ENCODE results near the gene RBM33. TPM values are rescaled to one million over a fixed set of nuclear protein-coding genes. Genes with fewer than 3 reads are reported as not detected.
A peak's percentile ranks its signal among the peaks of the same experiment; 100 is the strongest.

Gene RBM33
- total and polyA plus RNA-seq, 9 of the 15 experiments (the other 6 are each of a cell fraction or from before 2014, with no cell fraction given), result 4.4 to 80.7 (median 27.3) TPM

DNA sequence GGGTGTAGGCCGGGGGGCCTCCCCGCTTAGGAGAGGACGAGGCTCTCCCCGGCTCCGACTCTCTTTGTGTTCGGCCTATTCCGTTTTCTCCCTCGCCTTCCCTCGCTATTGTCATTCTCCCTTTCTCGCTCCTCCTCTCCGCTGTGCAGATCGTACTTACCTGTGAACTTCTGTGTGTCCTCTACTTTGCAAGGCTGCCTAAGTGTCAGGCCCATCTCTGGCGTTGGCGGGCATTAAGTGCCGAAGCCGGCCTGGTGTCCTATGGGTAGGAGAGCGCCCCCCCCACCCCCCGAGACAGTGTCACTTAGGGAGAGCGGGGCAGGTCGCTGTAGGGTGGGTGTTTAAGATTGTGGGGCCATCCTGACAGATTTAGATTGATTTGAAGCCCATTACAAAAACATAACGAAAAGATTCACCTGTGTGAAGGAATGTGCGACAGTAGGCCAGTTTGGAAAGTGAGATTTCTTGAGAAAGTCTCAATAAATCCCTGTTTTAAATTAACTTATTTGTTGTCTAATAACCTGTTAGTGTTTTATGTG, 579 bp downstream of the RBM33 start:
- intact Hi-C loops (cut with micrococcal nuclease), result no loop called here
- Histone ChIP-seq H4K20me1 (replicated peaks; ENCODE audit: control insufficient read depth, insufficient read depth, low read length) (0 out of 2 replicates have a peak, but pooled peaks cover 4% of the 10 kb centered on the region), H3K36me3 (ENCODE audit: control insufficient read depth, insufficient read depth, low read length) (peaks cover 62% of the 10 kb centered on the region), H3K4me3 (peak overlapping the region; percentile 80), H3K4me1 (replicated peaks in 1 of 2; ENCODE audit: control insufficient read depth in 2 of 2, insufficient read depth in 2 of 2, low read length in 2 of 2) (peaks cover 6 to 15% of the 10 kb centered on the region in 2 experiments; a peak in 4 of 5 replicates), H3K4me2 (ENCODE audit: insufficient read depth, low read length) (peak overlapping the region; percentile 97), H3K9me3 (replicated peaks; ENCODE audit: control insufficient read depth, insufficient read depth, low read depth, low read length) (peaks cover 24% of the 10 kb centered on the region), H2AFZ (ENCODE audit: low read depth, low read length) (peak overlapping the region; percentile 100), H3K9ac (ENCODE audit: insufficient read depth in 1 of 2, low read depth in 2 of 2, low read length in 2 of 2) (peak overlapping the region; percentile 95 to 99), H3K9me1 (ENCODE audit: control insufficient read depth, insufficient read depth, low read length) (no peaks in the 10 kb centered on the region), H3K27me3 (ENCODE audit: control insufficient read depth in 2 of 2, insufficient read depth in 2 of 2, low read length in 2 of 2) (no peaks in the 10 kb centered on the region), H3K27ac (ENCODE audit: extremely low read depth, low read depth, low read length) (peak overlapping the region; percentile 93), H3K79me2 (ENCODE audit: control insufficient read depth, insufficient read depth, low read length) (peaks cover 73% of the 10 kb centered on the region)
- in situ Hi-C loops (cut with MboI), result no loop called here
- 2% methylated on average over 22 of the region's 22 CpGs for WGBS (ENCODE audit: insufficient coverage, low coverage, missing lambda C conversion rate)
- ATAC-seq (peak; percentile 86), FAIRE-seq (no peak), DNase-seq (ENCODE audit: extremely low read depth in 1 of 4, low spot score in 3 of 4) (peak; percentile 58 to 87 (median 75))
- ChIA-PET POLR2A (interaction anchor here (0.6 to 1.5 kb wide), 5 partner anchors 11 to 125 kb away, joined by 3 to 7 read pairs (median 5); no protein-coding TSS in a partner anchor), CTCF (ENCODE audit: low intra/inter-chr PET ratio) (no interaction called here)
- BruUV-seq (replicated peaks), result no TSS peak
- TF ChIP-seq ZFPM2 (CRISPR knock-in tag; IDR thresholded peaks at IDR 0.05) (no peak), ZNF778 (CRISPR knock-in tag; IDR thresholded peaks at IDR 0.05) (no peak), POLR2G (IDR thresholded peaks at IDR 0.05; ENCODE audit: low read depth, low read length) (no peak), HLTF (IDR thresholded peaks at IDR 0.05) (peak; percentile 10; the same call in 1 of the 2 replicates), GTF2E2 (tag; IDR thresholded peaks at IDR 0.05) (peak; percentile 61; the same call in 1 of the 2 replicates), SRSF3 (IDR thresholded peaks at IDR 0.05; ENCODE audit: insufficient read depth, low read length) (no peak), SAFB (IDR thresholded peaks at IDR 0.05; ENCODE audit: borderline replicate concordance, low read depth, low read length) (no peak), CHD1 (IDR thresholded peaks at IDR 0.05; ENCODE audit: low read length) (peak; percentile 31), ZBTB7A (IDR thresholded peaks at IDR 0.05; ENCODE audit: borderline replicate concordance, control insufficient read depth, low read depth, low read length) (peak; percentile 72; the same call in 1 of the 2 replicates), PHB (CRISPR knock-in tag; IDR thresholded peaks at IDR 0.05) (no peak), HDAC6 (IDR thresholded peaks at IDR 0.05; ENCODE audit: low read depth, low read length) (no peak), SIN3B (IDR thresholded peaks at IDR 0.05; ENCODE audit: low read depth) (no peak)
- TF ChIP-seq, protein P1, sequence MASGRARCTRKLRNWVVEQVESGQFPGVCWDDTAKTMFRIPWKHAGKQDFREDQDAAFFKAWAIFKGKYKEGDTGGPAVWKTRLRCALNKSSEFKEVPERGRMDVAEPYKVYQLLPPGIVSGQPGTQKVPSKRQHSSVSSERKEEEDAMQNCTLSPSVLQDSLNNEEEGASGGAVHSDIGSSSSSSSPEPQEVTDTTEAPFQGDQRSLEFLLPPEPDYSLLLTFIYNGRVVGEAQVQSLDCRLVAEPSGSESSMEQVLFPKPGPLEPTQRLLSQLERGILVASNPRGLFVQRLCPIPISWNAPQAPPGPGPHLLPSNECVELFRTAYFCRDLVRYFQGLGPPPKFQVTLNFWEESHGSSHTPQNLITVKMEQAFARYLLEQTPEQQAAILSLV (tag; IDR thresholded peaks at IDR 0.05), result no peak
- TF ChIP-seq, protein P2, sequence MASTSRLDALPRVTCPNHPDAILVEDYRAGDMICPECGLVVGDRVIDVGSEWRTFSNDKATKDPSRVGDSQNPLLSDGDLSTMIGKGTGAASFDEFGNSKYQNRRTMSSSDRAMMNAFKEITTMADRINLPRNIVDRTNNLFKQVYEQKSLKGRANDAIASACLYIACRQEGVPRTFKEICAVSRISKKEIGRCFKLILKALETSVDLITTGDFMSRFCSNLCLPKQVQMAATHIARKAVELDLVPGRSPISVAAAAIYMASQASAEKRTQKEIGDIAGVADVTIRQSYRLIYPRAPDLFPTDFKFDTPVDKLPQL (IDR thresholded peaks at IDR 0.05; ENCODE audit: extremely low read depth, insufficient read length), result no peak
- TF ChIP-seq, protein P3, sequence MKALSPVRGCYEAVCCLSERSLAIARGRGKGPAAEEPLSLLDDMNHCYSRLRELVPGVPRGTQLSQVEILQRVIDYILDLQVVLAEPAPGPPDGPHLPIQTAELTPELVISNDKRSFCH (CRISPR knock-in tag; IDR thresholded peaks at IDR 0.05), result no peak
- TF ChIP-seq, protein P3 (tag; IDR thresholded peaks at IDR 0.05), result no peak
- TF ChIP-seq, protein P4, sequence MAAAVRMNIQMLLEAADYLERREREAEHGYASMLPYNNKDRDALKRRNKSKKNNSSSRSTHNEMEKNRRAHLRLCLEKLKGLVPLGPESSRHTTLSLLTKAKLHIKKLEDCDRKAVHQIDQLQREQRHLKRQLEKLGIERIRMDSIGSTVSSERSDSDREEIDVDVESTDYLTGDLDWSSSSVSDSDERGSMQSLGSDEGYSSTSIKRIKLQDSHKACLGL (CRISPR knock-in tag; IDR thresholded peaks at IDR 0.05; ENCODE audit: borderline replicate concordance, poor library complexity, severe bottlenecking), result no peak
- TF ChIP-seq, protein P5, sequence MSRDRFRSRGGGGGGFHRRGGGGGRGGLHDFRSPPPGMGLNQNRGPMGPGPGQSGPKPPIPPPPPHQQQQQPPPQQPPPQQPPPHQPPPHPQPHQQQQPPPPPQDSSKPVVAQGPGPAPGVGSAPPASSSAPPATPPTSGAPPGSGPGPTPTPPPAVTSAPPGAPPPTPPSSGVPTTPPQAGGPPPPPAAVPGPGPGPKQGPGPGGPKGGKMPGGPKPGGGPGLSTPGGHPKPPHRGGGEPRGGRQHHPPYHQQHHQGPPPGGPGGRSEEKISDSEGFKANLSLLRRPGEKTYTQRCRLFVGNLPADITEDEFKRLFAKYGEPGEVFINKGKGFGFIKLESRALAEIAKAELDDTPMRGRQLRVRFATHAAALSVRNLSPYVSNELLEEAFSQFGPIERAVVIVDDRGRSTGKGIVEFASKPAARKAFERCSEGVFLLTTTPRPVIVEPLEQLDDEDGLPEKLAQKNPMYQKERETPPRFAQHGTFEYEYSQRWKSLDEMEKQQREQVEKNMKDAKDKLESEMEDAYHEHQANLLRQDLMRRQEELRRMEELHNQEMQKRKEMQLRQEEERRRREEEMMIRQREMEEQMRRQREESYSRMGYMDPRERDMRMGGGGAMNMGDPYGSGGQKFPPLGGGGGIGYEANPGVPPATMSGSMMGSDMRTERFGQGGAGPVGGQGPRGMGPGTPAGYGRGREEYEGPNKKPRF (IDR thresholded peaks at IDR 0.05; ENCODE audit: low read depth, low read length), result no peak

Measured in K562 (cell line).